Left ventricle myocardium inferior (tissue), 1 donor: Measurements from ENCODE around the gene TSPOAP1. TPM values are rescaled to one million over a fixed set of nuclear protein-coding genes. Genes with fewer than 3 reads are reported as not detected.

Experiments used
- DNase-seq: peaks from one replicate; pipeline ENCODE4 v3.0.0-alpha.2; 2020
- H3K27ac ChIP-seq: fragments of 200-600 bp; replicated peaks from 2 replicates; pipeline ENCODE4 v1.8.0; 2021
- H3K27me3 ChIP-seq: fragments of 200-600 bp; 2 replicates; pipeline ENCODE4 v1.8.0; 2021; ENCODE audit warnings: low read depth
- H3K36me3 ChIP-seq: fragments of 200-600 bp; 2 replicates; pipeline ENCODE4 v1.8.0; 2021
- H3K4me1 ChIP-seq: fragments of 200-600 bp; 2 replicates; pipeline ENCODE4 v1.8.0; 2021
- H3K4me3 ChIP-seq: fragments of 200-600 bp; 2 replicates; pipeline ENCODE4 v1.8.0; 2021; ENCODE audit warnings: mild to moderate bottlenecking, moderate library complexity
- H3K9me3 ChIP-seq: fragments of 200-600 bp; replicated peaks from 2 replicates; pipeline ENCODE4 v1.8.0; 2021
- CTCF ChIP-seq: fragments of 200-600 bp; IDR thresholded peaks from 2 replicates; pipeline ENCODE4 v1.8.0; 2021; ENCODE audit warnings: antibody characterized with exemption, mild to moderate bottlenecking, borderline replicate concordance
- intact Hi-C: fragments of 100-400 bp; cut with micrococcal nuclease; formaldehyde crosslinking; loops from one replicate; pipeline ENCODE4 v1.11.0; 2022
- microRNA-seq: library from miRNA; unstranded; fragments of <30 nt; microRNA quantifications from one replicate; pipeline ENCODE4 v1.2.0, GENCODE V29; 2020
- total RNA-seq: library from RNA; stranded (reverse); fragmentation: NEBNext Ultra II Directional; extraction: Animal tissue kit (Norgen Biotek cat#: 25700); gene quantifications from one replicate; pipeline ENCODE4 v1.2.1, GENCODE V29; 2021
- donor health status: DM: no; HTN: yes; CAD: no; lungs with severe emphysema.

TSPOAP1 gene
- total RNA-seq, 1 donor from 2014 or later, result 12.8 TPM

- Histone ChIP-seq H3K4me1 (peaks cover 2% of the 10 kb centered on the region), H3K27me3 (peaks cover 99% of the 10 kb centered on the region), H3K9me3 (no peaks in the 10 kb centered on the region), H3K4me3 (no peak overlapping the region), H3K27ac (no peak overlapping the region), H3K36me3 (no peaks in the 10 kb centered on the region)
- TF ChIP-seq CTCF, result no peak
- DNase-seq, result no peak
- intact Hi-C loops, result no loop called here
Observed at GRCh38 chr17:58254803-58255202, 73.8 kb downstream of the TSPOAP1 start.

- TF ChIP-seq CTCF, result no peak
- intact Hi-C loops, result no loop called here
- no peak for DNase-seq
- Histone ChIP-seq H3K27me3 (peaks cover 99% of the 10 kb centered on the region), H3K27ac (no peak overlapping the region), H3K4me1 (peaks cover 10% of the 10 kb centered on the region), H3K4me3 (no peak overlapping the region), H3K36me3 (no peaks in the 10 kb centered on the region), H3K9me3 (no peaks in the 10 kb centered on the region)
Observed at GRCh38 chr17:58253082-58253481, 75.5 kb downstream of the TSPOAP1 start.

- TF ChIP-seq CTCF, result no peak
- H3K9me3 ChIP-seq, result no peaks in the 10 kb centered on the region
- H3K4me1 ChIP-seq, result peaks cover 10% of the 10 kb centered on the region
- H3K4me3 ChIP-seq, result no peak overlapping the region
- no peak overlapping the region for H3K27ac ChIP-seq
- intact Hi-C loops, result no loop called here
- peaks cover 98% of the 10 kb centered on the region for H3K27me3 ChIP-seq
- no peaks in the 10 kb centered on the region for H3K36me3 ChIP-seq
- no peak for DNase-seq
Observed at GRCh38 chr17:58252141-58252540, 76.5 kb downstream of the TSPOAP1 start.

Small RNA genes lying within 50 kb of the gene (microRNA-seq; reads per million reads assigned to microRNA genes)
- gene MIR4736, result not detected

Other genes starting within 250 kb of the TSPOAP1 start
- gene DYNLL2, start 245.4 kb downstream of the TSPOAP1 start, total RNA-seq, result 93.5 TPM
- gene OR4D1, start 180.4 kb downstream of the TSPOAP1 start, total RNA-seq, result not detected
- gene OR4D2, start 161.8 kb downstream of the TSPOAP1 start, total RNA-seq, result not detected
- not detected for gene EPX, start 136.1 kb downstream of the TSPOAP1 start, total RNA-seq
- gene MKS1, start 109.5 kb downstream of the TSPOAP1 start, total RNA-seq, result 10.8 TPM
- not detected for gene LPO, start 90.2 kb downstream of the TSPOAP1 start, total RNA-seq
- gene MPO, start 47.9 kb downstream of the TSPOAP1 start, total RNA-seq, result 0.05 TPM
- 55.2 TPM for gene SUPT4H1, start 23.4 kb upstream of the TSPOAP1 start, total RNA-seq
- gene RNF43, start 88.7 kb upstream of the TSPOAP1 start, total RNA-seq, result 4.7 TPM
- gene HSF5, start 159.6 kb upstream of the TSPOAP1 start, total RNA-seq, result not detected
- gene MTMR4, start 185.8 kb upstream of the TSPOAP1 start, total RNA-seq, result 24.0 TPM